GM12891 (cell line): ENCODE measurements around the gene FGF13. TPM values are rescaled to one million over a fixed set of nuclear protein-coding genes. Genes with fewer than 3 reads are reported as not detected.
A peak's percentile ranks its signal among the peaks of the same experiment; 100 is the strongest.

Source experiments
- DNase-seq: peaks from one replicate; pipeline ENCODE4 v3.0.0; 2011; ENCODE audit warnings: low spot score; ENCODE audit not compliant: insufficient read length
- FAIRE-seq: peaks from 2 replicates; lab custom pipeline; 2011; peaks lifted over from hg19 to GRCh38; lab: Jason Lieb, UNC
- PAX5 ChIP-seq: IDR thresholded peaks from 2 replicates; pipeline ENCODE4 v1.6.1; 2011; ENCODE audit warnings: low read length, moderate library complexity, mild to moderate bottlenecking; ENCODE audit not compliant: insufficient read depth, severe bottlenecking
- POLR2A ChIP-seq: IDR thresholded peaks from 2 replicates; pipeline ENCODE4 v1.6.1; 2011; ENCODE audit warnings: low read depth, low read length, control low read depth
- POLR2AphosphoS5 ChIP-seq: IDR thresholded peaks from 2 replicates; pipeline ENCODE4 v1.6.1; 2011; ENCODE audit warnings: low read depth, low read length, control low read depth
- POU2F2 ChIP-seq: IDR thresholded peaks from 2 replicates; pipeline ENCODE4 v1.6.1; 2011; ENCODE audit warnings: low read depth, mild to moderate bottlenecking, control low read depth, low read length, moderate library complexity
- SPI1 ChIP-seq: IDR thresholded peaks from 2 replicates; pipeline ENCODE4 v1.6.1; 2011; ENCODE audit warnings: low read depth, low read length, control low read depth
- TAF1 ChIP-seq: IDR thresholded peaks from 2 replicates; pipeline ENCODE4 v1.6.1; 2011; ENCODE audit warnings: low read depth, low read length, control low read depth
- polyA plus RNA-seq: library from polyadenylated mRNA; unstranded; fragments of >200 nt; gene quantifications from one replicate; pipeline ENCODE4 v1.2.1, GENCODE V29; 2012; ENCODE audit warnings: low read depth, missing spikeins, inconsistent platforms; ENCODE audit not compliant: missing spikeins

FGF13 gene
- not detected for polyA plus RNA-seq

DNA sequence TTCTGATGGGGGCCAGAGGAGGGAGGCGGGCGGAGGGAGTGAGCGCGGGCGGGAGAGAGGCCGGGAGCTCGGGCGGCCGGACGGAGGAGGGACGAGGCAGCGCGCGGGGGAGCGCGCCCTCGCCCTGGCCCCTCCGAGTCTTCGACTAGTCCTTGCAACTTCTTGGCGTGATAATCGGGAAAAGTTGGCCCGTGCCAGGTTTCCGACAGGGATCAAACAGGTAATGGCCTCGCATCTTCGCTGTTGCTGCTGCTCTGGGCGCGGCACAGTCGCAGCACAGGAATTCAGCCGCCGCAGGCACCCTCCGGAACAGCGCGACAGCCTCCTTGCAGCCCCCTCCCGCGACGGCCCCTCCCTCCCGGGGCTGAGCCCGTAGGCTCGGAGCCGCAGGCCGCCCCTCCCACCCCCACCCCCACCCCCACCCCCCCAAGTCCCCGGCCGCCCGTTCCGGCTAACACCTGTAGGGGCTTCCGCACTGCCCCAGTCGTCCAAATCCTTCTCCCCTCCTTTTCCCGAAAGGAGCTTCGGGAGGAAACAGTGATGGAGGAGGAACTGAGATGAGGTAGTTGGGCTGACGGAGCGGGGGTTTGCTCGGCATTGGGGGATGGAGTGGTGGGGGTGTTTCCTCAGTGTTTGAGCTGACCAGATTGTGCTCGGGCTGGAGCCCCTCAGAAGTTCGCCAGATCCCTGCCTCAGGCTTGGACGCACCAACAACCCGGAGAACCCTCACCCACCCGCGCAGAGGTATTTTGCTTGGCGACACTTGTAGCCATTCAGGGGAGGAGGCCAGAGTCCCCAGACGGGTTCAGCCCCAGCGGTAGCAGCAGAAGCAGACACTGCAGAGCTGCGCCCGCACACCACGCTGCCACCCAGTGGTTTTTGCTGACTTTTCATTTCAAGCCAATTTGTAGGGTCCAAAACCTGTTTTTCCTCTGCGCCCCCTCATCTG, at the start of gene FGF13:
Gene FGF13, minus strand, starts transcription at position 319 of the 949 bp plus-strand sequence. CDS start 714 bp downstream, outside the sequence.
- no peak for FAIRE-seq
- TF ChIP-seq POLR2AphosphoS5: no peak
- TF ChIP-seq POU2F2: no peak
- TF ChIP-seq TAF1: no peak
- no peak for TF ChIP-seq SPI1
- no peak for TF ChIP-seq POLR2A
- no peak for TF ChIP-seq PAX5
- no peak for DNase-seq

DNA sequence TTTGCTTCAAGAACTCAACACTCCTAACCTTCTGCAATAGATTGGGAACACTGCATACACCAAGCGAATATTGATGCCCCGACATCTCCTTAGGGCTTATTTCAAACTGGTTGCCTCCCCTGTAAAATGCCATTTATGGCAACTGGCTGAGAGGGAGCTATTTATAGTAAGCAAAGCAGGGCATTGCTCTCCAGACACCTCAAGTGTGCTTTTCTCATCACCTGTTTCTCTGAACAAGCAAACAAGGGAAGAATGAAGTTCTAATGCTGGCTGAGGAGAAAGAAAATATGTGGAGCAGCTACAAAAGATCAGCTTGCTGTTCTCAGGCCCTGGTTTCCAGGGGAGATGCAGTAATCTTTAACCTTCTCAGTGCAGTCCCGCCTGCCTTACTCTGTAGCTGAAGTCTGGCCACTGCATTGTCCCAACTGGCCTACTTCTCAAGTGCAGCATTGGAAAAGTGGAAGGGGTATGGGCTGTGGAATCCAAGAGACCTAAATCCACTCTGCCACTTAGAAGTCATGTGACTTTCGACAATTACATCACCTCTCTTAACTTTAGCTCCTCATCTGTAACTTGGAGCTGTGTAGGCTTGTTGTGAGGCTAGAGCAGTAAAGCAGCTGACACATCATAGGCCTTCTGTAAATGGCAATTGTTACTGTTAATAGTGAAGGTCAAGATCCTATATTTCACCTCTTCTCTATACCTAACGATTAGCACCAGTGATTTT, 47.9 kb upstream of the FGF13 start:
- no peak for FAIRE-seq
- no peak for TF ChIP-seq POU2F2
- DNase-seq: no peak

DNA sequence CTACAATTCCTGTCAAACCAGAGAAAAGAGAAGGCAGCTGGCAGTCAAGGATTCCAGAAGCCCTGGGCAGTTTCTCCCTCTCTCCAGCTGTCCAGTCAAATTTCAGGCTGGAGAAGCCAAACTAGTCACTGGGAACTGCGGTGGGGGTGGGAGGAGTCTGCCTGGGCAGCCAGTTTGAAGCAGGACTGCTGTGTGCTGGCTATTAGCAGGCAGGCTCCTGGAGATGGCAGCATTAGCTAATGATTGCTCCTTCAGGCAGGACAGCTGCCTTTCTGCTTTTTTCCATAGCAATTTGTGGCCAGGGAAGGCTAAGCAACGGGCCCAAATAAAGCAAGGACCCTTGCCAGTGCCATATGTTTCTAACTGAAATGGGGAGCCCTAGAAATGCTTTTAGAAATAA, 44.7 kb upstream of the FGF13 start:
- TF ChIP-seq PAX5 (no peak), POU2F2 (no peak), POLR2AphosphoS5 (no peak), TAF1 (no peak), POLR2A (no peak), SPI1 (no peak)
- no peak for DNase-seq
- no peak for FAIRE-seq

DNA sequence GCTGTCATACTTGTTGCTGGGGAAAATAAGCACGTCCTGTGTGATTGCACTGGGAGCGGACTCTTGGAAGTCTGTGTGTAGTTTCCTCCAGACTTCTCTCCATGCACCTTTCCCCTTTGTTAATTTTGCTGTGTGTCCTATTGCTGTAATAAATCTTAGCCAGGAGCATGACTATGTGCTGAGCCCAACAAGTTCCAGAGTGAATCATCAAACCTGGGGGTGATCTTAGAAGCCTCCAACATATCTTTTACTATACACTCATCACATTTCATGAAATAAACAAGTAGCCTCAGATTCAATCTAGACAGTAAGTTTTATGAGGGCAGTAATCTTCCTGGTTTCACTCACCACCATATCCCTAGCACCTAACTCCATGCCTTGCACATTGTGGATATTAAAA, 43.3 kb upstream of the FGF13 start:
- TF ChIP-seq POLR2A (no peak), POU2F2 (no peak), SPI1 (no peak), PAX5 (no peak), POLR2AphosphoS5 (no peak), TAF1 (no peak)
- FAIRE-seq (no peak), DNase-seq (no peak)

DNA sequence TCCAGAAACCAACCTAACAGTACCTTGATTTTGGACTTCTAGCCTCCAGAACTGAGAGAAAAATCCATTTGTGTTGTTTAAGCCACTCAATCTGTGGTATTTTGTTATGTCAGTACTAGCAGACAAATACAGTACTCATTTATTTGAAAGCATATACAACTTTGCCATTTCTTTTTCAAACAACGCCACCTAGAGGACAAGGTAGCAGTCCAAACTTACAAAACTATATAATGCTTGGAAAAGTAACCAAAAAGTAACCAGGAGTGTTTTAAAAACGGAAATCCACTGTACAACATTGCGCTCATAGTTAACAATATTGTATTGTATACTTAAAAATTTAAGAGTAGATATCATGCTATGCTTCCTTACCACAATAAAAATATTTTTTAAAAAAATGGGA, 37.0 kb upstream of the FGF13 start:
- TF ChIP-seq POLR2AphosphoS5: no peak
- no peak for TF ChIP-seq TAF1
- no peak for TF ChIP-seq PAX5
- TF ChIP-seq SPI1: no peak
- no peak for TF ChIP-seq POU2F2
- no peak for TF ChIP-seq POLR2A
- peak; percentile 40 for FAIRE-seq
- DNase-seq: no peak

DNA sequence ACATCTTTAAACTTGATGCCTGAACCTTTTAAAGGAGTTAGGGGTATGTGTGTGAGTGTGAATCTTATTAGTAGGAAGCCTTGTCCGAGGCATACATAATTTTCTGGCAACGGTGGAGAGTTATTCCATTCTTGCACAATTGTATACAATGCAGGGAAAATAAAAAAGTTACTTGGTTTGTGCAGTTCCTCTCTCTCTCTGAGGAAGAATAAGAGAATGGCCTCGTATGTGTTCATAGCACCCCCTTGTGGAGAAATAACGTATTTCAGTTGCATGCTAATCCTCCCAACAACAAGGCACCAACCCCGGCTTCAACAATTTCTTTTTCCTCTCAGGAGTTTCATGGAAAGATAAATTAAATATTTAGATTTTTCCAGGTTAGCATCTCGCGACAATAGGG, 33.7 kb upstream of the FGF13 start:
- FAIRE-seq (peak; percentile 89), DNase-seq (no peak)
- no peak for TF ChIP-seq POU2F2
- TF ChIP-seq SPI1: peak; percentile 33; the same call in 1 of the 2 replicates

DNA sequence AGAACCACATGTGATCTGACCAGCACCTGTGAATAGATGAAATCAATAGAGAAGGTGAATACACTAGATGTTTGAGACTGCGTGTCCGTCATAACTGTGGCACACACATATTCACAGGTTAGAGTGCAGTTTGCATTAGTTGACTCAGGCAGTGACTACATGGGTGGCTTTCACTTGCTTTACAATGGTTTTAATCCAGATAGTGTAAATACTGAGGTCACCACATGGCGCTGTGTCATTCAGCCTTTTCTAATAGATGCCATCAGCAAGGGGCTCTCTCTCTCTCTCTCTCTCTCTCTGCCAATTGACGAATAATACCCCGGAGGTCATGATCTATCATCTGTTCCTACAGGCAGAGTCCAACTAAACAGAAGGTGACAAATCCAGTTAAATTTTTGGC, 30.7 kb upstream of the FGF13 start:
- FAIRE-seq: no peak
- TF ChIP-seq SPI1 (no peak), POU2F2 (no peak), POLR2A (no peak), POLR2AphosphoS5 (no peak), TAF1 (no peak), PAX5 (no peak)
- DNase-seq: no peak

DNA sequence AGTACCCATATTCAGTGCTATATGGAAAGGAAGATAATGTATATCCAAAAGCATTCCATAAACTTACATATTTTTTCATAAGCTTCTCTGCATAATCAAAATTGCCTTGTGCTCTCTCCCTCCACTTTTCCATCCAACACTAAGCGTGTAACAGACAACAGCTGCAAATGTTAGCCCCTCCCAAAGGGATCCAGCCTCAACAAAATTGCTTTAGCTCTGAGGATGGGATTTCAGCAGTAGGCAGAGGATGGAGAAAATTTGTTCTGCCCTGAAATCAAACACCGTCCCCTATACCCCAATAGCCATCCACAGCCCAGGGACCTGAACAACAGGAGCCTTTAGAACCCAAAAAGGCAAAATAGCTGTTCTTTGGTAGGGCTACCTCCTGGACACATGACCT, 28.8 kb upstream of the FGF13 start:
- no peak for DNase-seq
- no peak for FAIRE-seq

DNA sequence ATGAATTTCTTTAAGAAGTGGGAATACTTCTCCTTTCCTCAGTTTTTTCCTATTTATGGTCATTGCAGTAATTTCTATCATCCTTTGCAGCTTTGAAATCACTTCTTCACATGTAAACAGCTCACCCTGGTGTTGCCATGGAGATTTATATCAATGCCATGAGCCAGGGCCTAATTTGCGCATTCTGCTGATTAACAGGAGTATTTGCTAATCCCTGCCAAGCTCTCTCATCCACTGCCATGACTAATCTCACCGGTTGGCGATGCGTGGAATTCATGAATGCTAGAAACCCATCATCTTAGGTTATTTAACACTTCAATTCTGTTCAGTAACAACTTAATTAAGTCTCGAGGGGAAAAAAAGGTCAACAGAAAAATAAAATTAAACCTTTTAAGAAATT, 11.8 kb upstream of the FGF13 start:
- no peak for DNase-seq
- TF ChIP-seq POLR2AphosphoS5 (no peak), PAX5 (no peak), POU2F2 (no peak), POLR2A (no peak), SPI1 (no peak), TAF1 (no peak)
- FAIRE-seq: no peak

More for the DNA sequence above, 28.8 kb upstream of the FGF13 start:
- TF ChIP-seq TAF1: no peak
- TF ChIP-seq POU2F2: no peak
- no peak for TF ChIP-seq PAX5
- no peak for TF ChIP-seq POLR2AphosphoS5
- TF ChIP-seq SPI1: no peak
- no peak for TF ChIP-seq POLR2A

DNA sequence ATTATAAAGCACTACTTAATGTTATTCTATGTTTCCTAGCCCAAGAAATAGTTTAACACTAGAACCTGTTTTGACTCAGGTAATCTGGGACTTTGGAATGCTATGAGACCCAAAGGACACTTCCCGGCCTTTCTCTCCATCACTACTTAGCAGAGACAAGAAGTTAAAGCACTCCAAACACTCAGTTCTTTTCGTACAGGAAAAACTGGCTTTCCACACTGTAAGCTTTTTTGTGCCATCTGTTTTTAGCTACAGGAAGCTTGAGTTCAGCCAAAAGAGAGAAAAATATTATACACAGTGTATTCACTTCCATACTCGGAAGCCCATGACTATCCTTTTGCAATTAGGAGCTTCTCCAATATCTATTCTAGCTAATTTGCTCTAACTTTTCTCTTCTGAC, 7.9 kb upstream of the FGF13 start:
- DNase-seq (no peak), FAIRE-seq (no peak)
- TF ChIP-seq POLR2A (no peak), PAX5 (no peak), POLR2AphosphoS5 (no peak), POU2F2 (no peak), SPI1 (no peak), TAF1 (no peak)
